Hepatic stellate cell (primary cell): ENCODE measurements around the gene DUSP12.
"Not testable (repeated sequence)": the region's sequence is repeated elsewhere in the genome, so short reads cannot be mapped to it uniquely, and the experiment has no call there.

Experiments used
- DNase-seq: peaks from one replicate; pipeline ENCODE4 v3.0.0; 2011; ENCODE audit warnings: low spot score

The DUSP12 gene

DNA sequence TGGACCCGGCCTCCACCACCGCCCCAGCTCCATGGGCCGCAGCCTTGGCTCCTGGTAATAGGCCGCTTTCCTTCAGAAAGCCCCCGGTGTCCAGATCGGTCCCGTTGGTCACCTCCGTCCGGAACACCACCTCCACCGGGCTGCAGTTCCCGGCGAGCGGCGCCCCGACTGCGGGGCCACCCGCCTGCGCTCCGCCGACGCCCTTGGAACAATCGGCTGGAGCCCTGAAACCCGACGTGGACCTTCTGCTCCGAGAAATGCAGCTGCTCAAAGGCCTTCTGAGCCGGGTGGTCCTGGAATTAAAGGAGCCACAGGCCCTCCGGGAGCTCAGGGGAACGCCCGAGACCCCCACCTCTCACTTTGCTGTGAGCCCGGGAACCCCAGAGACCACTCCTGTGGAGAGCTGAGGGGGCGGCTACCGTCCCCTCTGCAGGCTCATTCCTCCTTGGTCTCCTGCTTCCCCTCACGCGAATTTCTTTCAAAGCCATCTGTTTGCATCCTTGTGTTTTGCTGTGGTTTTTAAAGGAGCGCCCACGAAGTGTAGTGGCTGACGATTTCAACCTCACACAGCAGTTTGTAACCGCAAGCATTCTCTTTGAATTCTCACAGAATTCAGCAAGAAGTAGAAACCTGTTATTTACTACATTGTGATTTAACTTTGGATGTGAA, 22.2 kb upstream of the DUSP12 start:
- peak; percentile 46 for DNase-seq

GRCh38 chr1:161728376-161729226, 21.0 kb upstream of the DUSP12 start:
- no peak for DNase-seq

DNA sequence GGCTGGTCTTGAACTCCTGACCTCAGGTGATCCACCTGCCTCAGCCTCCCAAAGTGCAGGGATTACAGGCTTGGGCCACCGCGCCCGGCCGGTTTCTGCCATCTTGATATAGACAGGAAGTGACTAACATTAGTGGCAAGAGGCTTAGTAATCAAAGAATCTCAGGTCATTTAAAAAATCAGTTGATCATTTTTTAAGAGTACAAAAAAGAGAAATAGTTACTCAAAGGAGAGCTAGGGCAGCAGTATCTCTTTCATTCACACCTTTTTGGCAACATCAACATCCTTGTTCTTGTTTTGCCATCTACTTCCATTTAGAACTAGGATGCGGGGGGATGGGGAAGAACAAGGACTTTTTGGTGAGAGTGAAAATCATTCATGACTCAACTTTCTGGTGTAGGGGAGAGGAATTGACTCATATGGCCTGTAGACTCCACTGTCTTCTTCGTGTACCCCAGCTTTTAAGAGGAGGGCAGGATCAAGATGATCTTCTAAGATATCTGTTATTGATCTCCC, 19.5 kb upstream of the DUSP12 start:
- peak; percentile 28 for DNase-seq

DNA sequence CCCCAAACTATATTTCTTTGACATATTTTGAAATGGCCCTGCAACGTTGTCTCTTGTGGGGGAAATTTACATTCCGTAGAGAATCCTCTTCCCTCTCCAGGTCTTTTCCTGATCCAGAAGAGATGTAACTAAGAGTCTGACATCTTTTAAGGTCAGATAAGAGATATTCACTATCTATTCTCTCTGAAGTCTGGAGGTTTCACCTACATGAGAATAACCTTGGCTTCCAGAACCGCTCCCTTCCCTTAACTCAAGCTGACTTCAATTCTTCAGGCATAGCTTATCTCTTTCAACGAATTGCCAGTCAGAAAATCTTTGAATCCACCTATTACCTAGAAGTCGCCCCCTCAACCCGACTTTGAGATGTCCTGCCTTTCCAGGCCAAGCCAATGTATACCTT, 18.3 kb upstream of the DUSP12 start:
- no peak for DNase-seq

GRCh38 chr1:161731981-161732718, 17.4 kb upstream of the DUSP12 start:
- DNase-seq: no peak

- DNase-seq: peak; percentile 58
These were observed 16.1 kb upstream of the DUSP12 start for GRCh38 chr1:161733526-161733925.

- no peak for DNase-seq
These were observed 13.7 kb upstream of the DUSP12 start for GRCh38 chr1:161735837-161736236.

- no peak for DNase-seq
These were observed 13.1 kb upstream of the DUSP12 start for GRCh38 chr1:161736335-161736969.

GRCh38 chr1:161737625-161738024, 12.0 kb upstream of the DUSP12 start:
- no peak for DNase-seq

DNA sequence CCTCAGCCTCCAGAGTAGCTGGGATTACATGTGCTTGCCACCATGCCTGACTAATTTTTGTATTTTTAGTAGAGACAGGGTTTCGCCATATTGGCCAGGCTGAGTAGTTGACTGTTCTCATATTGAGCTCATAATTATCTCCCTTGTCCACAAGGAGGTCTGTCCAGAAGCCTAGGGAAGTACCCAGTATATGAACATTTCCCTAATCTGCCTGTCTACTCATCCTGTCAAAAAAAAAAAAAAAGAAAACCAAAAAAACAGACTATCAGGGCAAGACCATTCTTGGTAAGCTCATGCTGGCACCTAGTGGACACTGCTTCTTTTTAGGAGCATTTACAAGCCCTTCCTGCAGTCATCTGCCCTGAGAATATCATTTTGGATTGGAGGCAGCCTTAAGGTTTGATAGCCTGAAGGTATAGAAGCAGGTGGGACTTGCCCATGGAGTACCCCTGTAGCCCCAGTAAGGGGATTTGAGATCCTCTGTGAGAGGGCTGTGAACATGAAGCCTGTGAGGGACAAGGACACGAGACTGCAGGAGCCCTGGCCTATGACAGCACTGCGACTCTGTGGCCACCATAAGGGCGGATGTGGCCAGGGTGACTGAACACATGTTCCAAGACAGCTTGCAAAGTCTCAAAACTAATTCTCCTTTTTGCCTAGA, 10.8 kb upstream of the DUSP12 start:
- DNase-seq: peak; percentile 30

DNA sequence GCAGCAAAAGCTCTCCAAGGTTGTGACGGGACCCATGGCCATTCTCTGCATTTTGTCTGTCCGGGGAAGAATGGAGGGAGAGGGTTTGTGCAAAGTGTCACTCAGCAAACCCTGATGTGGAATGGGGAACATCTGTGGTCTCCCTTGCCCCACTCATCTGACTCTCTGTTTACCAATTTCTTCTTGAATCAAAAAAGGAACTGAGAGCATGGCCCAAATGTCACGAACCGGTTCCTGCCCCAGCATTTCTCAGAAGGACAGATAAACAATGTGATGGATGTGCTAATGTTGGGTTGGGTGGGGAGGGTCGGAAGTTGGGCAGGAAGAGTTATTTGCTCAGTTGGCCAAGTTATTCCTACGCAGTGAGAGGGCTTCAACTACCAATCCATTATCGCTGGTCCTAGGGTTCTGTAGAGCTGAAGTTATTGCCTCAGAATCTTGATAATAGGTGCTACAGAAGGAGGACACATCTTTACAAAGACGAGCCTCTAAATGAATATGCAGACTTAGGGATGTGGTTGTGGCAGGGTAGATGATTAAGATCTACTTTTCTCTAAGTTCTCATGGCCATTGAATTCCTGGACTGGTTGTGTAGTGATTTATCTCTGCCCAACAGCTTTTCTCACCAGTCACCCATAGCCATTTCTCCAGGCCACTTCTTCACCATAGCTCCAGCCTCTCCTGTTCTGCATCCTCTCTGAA, 9.6 kb upstream of the DUSP12 start:
- DNase-seq: no peak

DNA sequence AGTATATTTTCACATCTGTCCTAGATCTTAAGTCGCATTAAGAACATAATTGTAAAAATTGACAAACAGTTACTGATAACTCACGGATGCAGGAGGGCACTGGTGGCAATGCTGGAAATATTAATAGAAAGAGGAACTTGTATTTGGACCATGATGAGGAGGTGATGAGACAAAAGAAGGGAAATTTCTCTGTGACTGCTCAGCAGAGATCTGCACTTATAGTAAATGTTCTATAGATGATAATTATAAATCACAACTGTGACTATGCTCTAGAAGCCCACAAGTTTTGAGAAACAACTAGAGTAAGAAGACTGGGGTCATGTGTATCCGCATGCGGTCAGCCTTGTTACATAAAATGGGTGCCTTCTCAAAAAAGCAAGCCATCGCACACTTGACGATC, 8.7 kb upstream of the DUSP12 start:
- DNase-seq: no peak

- DNase-seq: no peak
These were observed 6.4 kb upstream of the DUSP12 start for GRCh38 chr1:161743231-161743630.

DNA sequence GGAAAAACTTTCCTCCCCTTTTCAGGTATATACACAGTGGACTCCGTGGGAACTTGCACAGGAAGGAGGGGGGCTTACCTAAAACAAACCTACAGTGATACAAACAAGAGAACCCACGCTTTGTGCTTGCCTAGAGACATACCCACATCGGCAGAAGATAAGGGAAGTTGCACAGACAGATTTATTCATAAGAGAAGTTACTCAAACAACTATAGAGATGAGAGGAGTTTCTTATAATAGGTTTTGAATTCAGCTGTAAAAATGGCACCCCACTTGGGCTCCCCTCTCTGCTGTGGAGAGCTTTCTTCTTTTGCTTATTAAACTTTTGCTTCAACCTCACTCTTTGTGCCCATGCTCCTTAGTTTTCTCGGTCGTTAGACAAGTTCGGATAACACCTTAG, 1.8 kb upstream of the DUSP12 start:
- no peak for DNase-seq

DNA sequence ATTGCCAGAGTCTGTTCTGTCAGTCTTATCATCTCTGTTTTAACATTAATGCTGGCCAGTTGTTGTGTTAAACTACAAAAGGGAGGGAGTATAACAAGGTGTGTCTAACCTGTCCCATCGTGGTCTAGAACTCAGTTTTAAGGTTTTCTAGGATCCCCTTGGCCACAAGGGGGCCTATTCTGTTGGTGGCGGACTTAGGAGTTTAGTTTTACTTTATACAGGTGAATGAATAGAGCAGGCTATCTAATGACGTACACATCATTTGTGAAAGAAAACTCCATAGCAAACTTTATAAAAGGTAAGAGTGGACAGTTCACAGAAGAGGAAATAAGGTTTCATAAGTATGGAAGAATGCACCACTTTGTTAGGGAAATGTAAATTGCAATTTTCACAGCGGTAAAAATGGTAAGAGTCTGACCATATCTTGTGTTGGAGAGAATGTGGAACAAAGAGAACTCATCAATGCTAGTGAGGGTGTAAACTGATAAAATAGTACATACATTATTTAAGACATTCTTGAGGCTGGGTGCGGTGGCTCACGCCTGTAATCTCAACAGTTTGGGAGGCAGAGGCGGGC, 14.0 kb downstream of the DUSP12 start:
- DNase-seq: no peak

- peak; percentile 76 for DNase-seq
These were observed 16.8 kb downstream of the DUSP12 start, which contains the start of gene ATF6 for GRCh38 chr1:161766102-161766981. ATF6 (plus strand) TSS chr1:161766320; CDS start chr1:161766361, 41 bp downstream.

- no peak for DNase-seq
These were observed 18.9 kb downstream of the DUSP12 start for GRCh38 chr1:161768461-161768860.

- no peak for DNase-seq
These were observed 19.5 kb downstream of the DUSP12 start for GRCh38 chr1:161768986-161769672.

GRCh38 chr1:161769673-161770045, 20.1 kb downstream of the DUSP12 start:
- DNase-seq: not testable (repeated sequence)
